ENCODE results near the gene GTPBP2. TPM values are rescaled to one million over a fixed set of nuclear protein-coding genes. Genes with fewer than 3 reads are reported as not detected.

The GTPBP2 gene
- total RNA-seq, 2 experiments from 2014 or later = 59.8 to 64.6 TPM

- POLR2A ChIA-PET = no interaction called here
- Mint-ChIP-seq H3K4me3 (no peak overlapping the region), H3K9me3 (ENCODE audit: low read depth) (no peaks in the 10 kb centered on the region), H3K36me3 (ENCODE audit: low read depth) (peaks cover 62% of the 10 kb centered on the region), H3K4me1 (peaks cover 22% of the 10 kb centered on the region), H3K27me3 (no peaks in the 10 kb centered on the region), H3K27ac (no peak overlapping the region)
- intact Hi-C loops (cut with DNase I, micrococcal nuclease) = no loop called here
- CTCF ChIA-PET = no interaction called here
- DNase-seq = no peak
- no peak for ATAC-seq
Observed at GRCh38 chr6:43623880-43624785, 4.9 kb downstream of the GTPBP2 start.

- CTCF ChIA-PET = no interaction called here
- ATAC-seq (no peak), DNase-seq (no peak)
- intact Hi-C loops (cut with DNase I, micrococcal nuclease) = no loop called here
- POLR2A ChIA-PET = no interaction called here
- Mint-ChIP-seq H3K4me1 (peaks cover 11% of the 10 kb centered on the region), H3K4me3 (no peak overlapping the region), H3K27ac (no peak overlapping the region), H3K36me3 (ENCODE audit: low read depth) (peaks cover 58% of the 10 kb centered on the region), H3K9me3 (ENCODE audit: low read depth) (no peaks in the 10 kb centered on the region), H3K27me3 (no peaks in the 10 kb centered on the region)
Observed at GRCh38 chr6:43622541-43622940, 6.5 kb downstream of the GTPBP2 start.

GRCh38 chr6:43621836-43622180 lies 7.3 kb downstream of the GTPBP2 start:
- ATAC-seq (no peak), DNase-seq (no peak)
- no peak overlapping the region for H3K27ac Mint-ChIP-seq
- H3K4me1 Mint-ChIP-seq = peaks cover 4% of the 10 kb centered on the region
- no peaks in the 10 kb centered on the region for H3K9me3 Mint-ChIP-seq (ENCODE audit: low read depth)
- H3K4me3 Mint-ChIP-seq = no peak overlapping the region
- POLR2A ChIA-PET = interaction anchor here (0.9 kb wide), 1 partner anchor 8 kb away, joined by 3 read pairs; no protein-coding TSS in a partner anchor
- H3K36me3 Mint-ChIP-seq (ENCODE audit: low read depth) = peaks cover 60% of the 10 kb centered on the region
- CTCF ChIA-PET = no interaction called here
- intact Hi-C loops (cut with DNase I, micrococcal nuclease) = no loop called here
- H3K27me3 Mint-ChIP-seq = no peaks in the 10 kb centered on the region

- no peaks in the 10 kb centered on the region for H3K27me3 Mint-ChIP-seq
- ChIA-PET POLR2A (interaction anchor here (0.9 kb wide), 1 partner anchor 8 kb away, joined by 3 read pairs; no protein-coding TSS in a partner anchor), CTCF (no interaction called here)
- intact Hi-C loops (cut with DNase I, micrococcal nuclease) = no loop called here
- H3K9me3 Mint-ChIP-seq (ENCODE audit: low read depth) = no peaks in the 10 kb centered on the region
- H3K27ac Mint-ChIP-seq = no peak overlapping the region
- H3K4me3 Mint-ChIP-seq = no peak overlapping the region
- DNase-seq = no peak
- ATAC-seq = no peak
- peaks cover 61% of the 10 kb centered on the region for H3K36me3 Mint-ChIP-seq (ENCODE audit: low read depth)
- no peaks in the 10 kb centered on the region for H3K4me1 Mint-ChIP-seq
Observed at GRCh38 chr6:43621078-43621835, 7.8 kb downstream of the GTPBP2 start.

- H3K4me1 Mint-ChIP-seq = no peaks in the 10 kb centered on the region
- peaks cover 37% of the 10 kb centered on the region for H3K36me3 Mint-ChIP-seq (ENCODE audit: low read depth)
- ChIA-PET CTCF (no interaction called here), POLR2A (no interaction called here)
- intact Hi-C loops (cut with DNase I, micrococcal nuclease) = no loop called here
- H3K27ac Mint-ChIP-seq = no peak overlapping the region
- H3K27me3 Mint-ChIP-seq = no peaks in the 10 kb centered on the region
- no peaks in the 10 kb centered on the region for H3K9me3 Mint-ChIP-seq (ENCODE audit: low read depth)
- no peak overlapping the region for H3K4me3 Mint-ChIP-seq
- DNase-seq (no peak), ATAC-seq (no peak)
Observed at GRCh38 chr6:43616725-43617472, 12.2 kb downstream of the GTPBP2 start.

GRCh38 chr6:43614396-43614730 lies 14.7 kb downstream of the GTPBP2 start:
- Mint-ChIP-seq H3K4me3 (no peak overlapping the region), H3K27ac (no peak overlapping the region), H3K4me1 (no peaks in the 10 kb centered on the region), H3K9me3 (ENCODE audit: low read depth) (no peaks in the 10 kb centered on the region), H3K27me3 (no peaks in the 10 kb centered on the region), H3K36me3 (ENCODE audit: low read depth) (peaks cover 37% of the 10 kb centered on the region)
- ChIA-PET POLR2A (no interaction called here), CTCF (no interaction called here)
- DNase-seq = no peak
- ATAC-seq = no peak
- intact Hi-C loops (cut with DNase I, micrococcal nuclease) = no loop called here

GRCh38 chr6:43613721-43614395 lies 15.2 kb downstream of the GTPBP2 start:
- ChIA-PET CTCF (no interaction called here), POLR2A (no interaction called here)
- intact Hi-C loops (cut with DNase I, micrococcal nuclease) = no loop called here
- no peak overlapping the region for H3K4me3 Mint-ChIP-seq
- no peaks in the 10 kb centered on the region for H3K4me1 Mint-ChIP-seq
- peaks cover 42% of the 10 kb centered on the region for H3K36me3 Mint-ChIP-seq (ENCODE audit: low read depth)
- ATAC-seq (no peak), DNase-seq (no peak)
- no peak overlapping the region for H3K27ac Mint-ChIP-seq
- H3K27me3 Mint-ChIP-seq = no peaks in the 10 kb centered on the region
- H3K9me3 Mint-ChIP-seq (ENCODE audit: low read depth) = no peaks in the 10 kb centered on the region

DNA sequence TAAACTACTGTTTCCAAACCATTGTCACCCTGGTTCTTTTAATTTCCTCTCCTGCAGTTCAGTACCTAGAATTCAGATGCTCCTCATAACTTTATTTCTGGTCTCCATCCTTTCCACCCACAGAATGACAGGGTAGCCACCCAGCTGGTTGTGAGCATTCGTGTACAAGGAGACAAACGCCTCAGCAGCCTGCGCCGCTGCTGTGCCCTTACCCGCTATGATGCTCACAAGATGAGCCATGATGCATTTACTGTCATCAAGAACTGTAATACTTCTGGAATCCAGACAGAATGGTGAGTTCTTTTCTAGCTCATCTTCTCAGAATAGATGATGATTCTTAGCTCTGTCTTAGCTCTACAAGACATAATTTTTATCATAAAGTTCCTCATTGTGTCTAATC lies 18.6 kb downstream of the GTPBP2 start:
- Mint-ChIP-seq H3K36me3 (ENCODE audit: low read depth) (peaks cover 45% of the 10 kb centered on the region), H3K27me3 (no peaks in the 10 kb centered on the region), H3K4me1 (peaks cover 2% of the 10 kb centered on the region), H3K4me3 (no peak overlapping the region), H3K27ac (no peak overlapping the region), H3K9me3 (ENCODE audit: low read depth) (no peaks in the 10 kb centered on the region)
- no peak for ATAC-seq
- POLR2A ChIA-PET = no interaction called here
- DNase-seq = no peak
- intact Hi-C loops (cut with DNase I, micrococcal nuclease) = no loop called here
- CTCF ChIA-PET = interaction anchor here (0.7 to 4.0 kb wide), 8 partner anchors 9 to 469 kb away, joined by 3 to 20 read pairs (median 4); no protein-coding TSS in a partner anchor

- H3K9me3 Mint-ChIP-seq (ENCODE audit: low read depth) = no peaks in the 10 kb centered on the region
- no peak for DNase-seq
- CTCF ChIA-PET = interaction anchor here (0.7 to 4.0 kb wide), 11 partner anchors 10 to 1977 kb away, joined by 3 to 20 read pairs (median 5); partner anchors contain the start of gene CNPY3
- no peak overlapping the region for H3K27ac Mint-ChIP-seq
- H3K36me3 Mint-ChIP-seq (ENCODE audit: low read depth) = peaks cover 50% of the 10 kb centered on the region
- H3K4me3 Mint-ChIP-seq = no peak overlapping the region
- no peak for ATAC-seq
- POLR2A ChIA-PET = no interaction called here
- peaks cover 2% of the 10 kb centered on the region for H3K4me1 Mint-ChIP-seq
- intact Hi-C loops (cut with DNase I, micrococcal nuclease) = no loop called here
- no peaks in the 10 kb centered on the region for H3K27me3 Mint-ChIP-seq
Observed at GRCh38 chr6:43609402-43609801, 19.7 kb downstream of the GTPBP2 start.

- intact Hi-C loops (cut with DNase I, micrococcal nuclease) = loop anchor here in 1 of 2 experiments (1.0 kb wide), 1 partner anchor 470 kb away; no protein-coding TSS in a partner anchor
- Mint-ChIP-seq H3K4me3 (no peak overlapping the region), H3K27ac (peak overlapping the region; percentile 61), H3K36me3 (ENCODE audit: low read depth) (peaks cover 49% of the 10 kb centered on the region), H3K27me3 (no peaks in the 10 kb centered on the region), H3K9me3 (ENCODE audit: low read depth) (no peaks in the 10 kb centered on the region), H3K4me1 (peaks cover 2% of the 10 kb centered on the region)
- no peak for DNase-seq
- ATAC-seq = no peak
- CTCF ChIA-PET = interaction anchor here (0.6 to 4.0 kb wide), 16 partner anchors 11 to 1491 kb away, joined by 3 to 20 read pairs (median 5); partner anchors contain the start of gene CNPY3
- POLR2A ChIA-PET = no interaction called here
Observed at GRCh38 chr6:43608807-43609206, 20.3 kb downstream of the GTPBP2 start.

- no peak overlapping the region for H3K4me3 Mint-ChIP-seq
- H3K27me3 Mint-ChIP-seq = no peaks in the 10 kb centered on the region
- intact Hi-C loops (cut with DNase I, micrococcal nuclease) = loop anchor here in 1 of 2 experiments (1.0 kb wide), 1 partner anchor 471 kb away; no protein-coding TSS in a partner anchor
- peak; percentile 66 for ATAC-seq
- peaks cover 50% of the 10 kb centered on the region for H3K36me3 Mint-ChIP-seq (ENCODE audit: low read depth)
- H3K9me3 Mint-ChIP-seq (ENCODE audit: low read depth) = no peaks in the 10 kb centered on the region
- H3K27ac Mint-ChIP-seq = no peak overlapping the region
- POLR2A ChIA-PET = no interaction called here
- CTCF ChIA-PET = interaction anchor here (0.5 to 4.0 kb wide), 21 partner anchors 11 to 1491 kb away, joined by 3 to 20 read pairs (median 4); partner anchors contain the start of gene CNPY3
- peak; percentile 79 for DNase-seq
- peaks cover 2% of the 10 kb centered on the region for H3K4me1 Mint-ChIP-seq
Observed at GRCh38 chr6:43608310-43608763, 20.7 kb downstream of the GTPBP2 start.

Measured in activated CD4-positive, alpha-beta T cell treated with anti-CD3 and anti-CD28 coated beads for 36 hours (primary cell).